Esophagus muscularis mucosa (tissue), 4 donors: ENCODE results near the gene MINAR1. TPM values are rescaled to one million over a fixed set of nuclear protein-coding genes. Genes with fewer than 3 reads are reported as not detected.

Source experiments
- DNase-seq: peaks from one replicate; pipeline ENCODE4 v3.0.0-alpha.2; 2017; ENCODE audit errors: extremely low spot score
- H3K27ac ChIP-seq, 4 donors: fragments of 200-600 bp; sonication (generic); replicated peaks in 1 of 4; 1 replicate in 3 of 4; 2 replicates in 1 of 4; pipeline ENCODE4 v1.5.1; 2016 to 2019; ENCODE audit warnings: mild to moderate bottlenecking in 1 of 4
- H3K27me3 ChIP-seq, 4 donors: fragments of 200-600 bp; sonication (generic); one replicate each; pipeline versions ENCODE4 v1.5.1 to v1.6.0; 2016 to 2019
- H3K36me3 ChIP-seq, 4 donors: fragments of 200-600 bp; sonication (generic); one replicate each; pipeline ENCODE4 v1.5.1; 2016 to 2019
- H3K4me1 ChIP-seq, 4 donors: fragments of 200-600 bp; sonication (generic); one replicate each; pipeline ENCODE4 v1.5.1; 2016 to 2019
- H3K4me3 ChIP-seq, 4 donors: fragments of 200-600 bp; sonication (generic); 1 replicate in 2 of 4; 2 replicates in 2 of 4; pipeline ENCODE4 v1.5.1; 2016 to 2019; ENCODE audit warnings: mild to moderate bottlenecking in 4 of 4, moderate library complexity in 1 of 4
- H3K9me3 ChIP-seq, 4 donors: fragments of 200-600 bp; sonication (generic); 1 replicate in 3 of 4; 2 replicates in 1 of 4; pipeline ENCODE4 v1.5.1; 2016 to 2019
- CTCF ChIP-seq, 3 experiments: fragments of 200-600 bp in 2 of 3; fragments of 450-650 bp in 1 of 3; sonication (generic) in 2 of 3; IDR thresholded peaks; one replicate each; pipeline ENCODE4 v1.5.1; 2017 to 2019; ENCODE audit warnings: antibody characterized with exemption in 3 of 3, mild to moderate bottlenecking in 2 of 3, moderate library complexity in 1 of 3
- EP300 ChIP-seq: sonication (generic); formaldehyde crosslinking; IDR thresholded peaks from one replicate; pipeline ENCODE4 v1.6.1; 2017; ENCODE audit warnings: antibody characterized with exemption
- POLR2A ChIP-seq: fragments of 450-650 bp; IDR thresholded peaks from one replicate; pipeline ENCODE4 v1.6.1; 2017; ENCODE audit warnings: antibody characterized with exemption, moderate library complexity, mild to moderate bottlenecking, low read depth
- POLR2AphosphoS5 ChIP-seq, 2 donors: sonication (generic); formaldehyde crosslinking; IDR thresholded peaks; one replicate each; pipeline ENCODE4 v1.6.1; 2017; ENCODE audit warnings: antibody characterized with exemption in 2 of 2
- WGBS: methylation state at CpG from one replicate; pipeline ENCODE4 v1.1.5; 2018; 5-methylcytosine and 5-hydroxymethylcytosine counted together
- intact Hi-C: fragments of 100-400 bp; cut with DNase I; formaldehyde crosslinking; loops from one replicate; pipeline ENCODE4 v1.15.1; 2023
- total RNA-seq, 4 donors: library from RNA; depleted of rRNA; stranded (reverse); fragments of >200 nt; gene quantifications; one replicate each; pipeline versions ENCODE4 v1.1.0 to v1.2.1, GENCODE V29; 2016

Gene MINAR1
- total RNA-seq, 4 donors from 2014 or later: 0.13 to 0.75 (median 0.46) TPM

DNA sequence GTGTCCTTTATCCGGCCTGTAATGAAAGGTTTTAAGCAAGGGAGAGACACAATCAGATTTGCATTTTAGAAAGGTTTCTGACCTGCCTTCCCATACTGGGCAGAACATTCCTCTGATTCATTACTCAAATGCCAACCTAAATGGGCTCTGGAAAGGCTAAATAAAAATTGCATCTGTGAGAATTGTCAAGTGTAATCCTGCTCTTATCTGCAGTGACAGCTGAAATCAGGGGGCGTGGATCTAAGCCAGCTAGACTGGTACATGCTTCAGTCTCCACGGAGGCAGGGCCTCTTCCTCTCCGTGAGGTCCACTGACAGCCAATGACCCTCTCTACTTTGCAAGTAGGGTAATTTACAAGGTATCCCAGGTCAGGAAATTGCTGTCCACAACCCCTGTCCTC, 32.5 kb upstream of the MINAR1 start:
- 80% methylated on average over 4 of the region's 4 CpGs for whole genome bisulfite sequencing
- DNase-seq: no peak
- Histone ChIP-seq H3K27me3 (no peaks in the 10 kb centered on the region), H3K4me3 (no peak overlapping the region), H3K27ac (no peak overlapping the region), H3K4me1 (peaks cover 0 to 7% (median 3%) of the 10 kb centered on the region in 4 donors), H3K9me3 (no peaks in the 10 kb centered on the region), H3K36me3 (no peaks in the 10 kb centered on the region)
- intact Hi-C loops: no loop called here
- TF ChIP-seq POLR2A (no peak), CTCF (IDR thresholded peaks at IDR 0.05) (no peak), EP300 (no peak), POLR2AphosphoS5 (IDR thresholded peaks at IDR 0.05) (no peak)

DNA sequence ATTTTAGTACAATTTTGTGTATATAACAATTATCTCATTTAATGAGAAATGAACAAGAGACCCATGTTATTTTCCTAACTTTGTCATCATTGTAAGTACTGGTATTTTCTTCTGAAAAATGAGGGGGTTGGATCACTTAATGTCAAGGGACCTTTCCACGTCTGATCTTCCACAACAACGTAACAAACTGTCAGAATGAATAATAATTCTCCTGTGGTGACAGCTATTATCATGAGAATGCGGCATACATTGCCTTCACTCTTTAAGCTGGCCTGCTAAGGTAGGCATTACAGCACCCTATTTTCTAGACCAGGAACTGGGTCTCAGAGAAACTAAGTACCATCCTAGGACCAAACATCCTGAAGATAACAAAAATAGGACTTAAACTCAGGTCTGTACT, 31.5 kb upstream of the MINAR1 start:
- Histone ChIP-seq H3K27me3 (no peaks in the 10 kb centered on the region), H3K9me3 (no peaks in the 10 kb centered on the region), H3K4me3 (no peak overlapping the region), H3K4me1 (no peaks in the 10 kb centered on the region), H3K36me3 (no peaks in the 10 kb centered on the region), H3K27ac (no peak overlapping the region)
- 75% methylated on average over 3 of the region's 3 CpGs for WGBS
- no peak for TF ChIP-seq EP300
- no peak for TF ChIP-seq CTCF (IDR thresholded peaks at IDR 0.05)
- TF ChIP-seq POLR2A: no peak
- TF ChIP-seq POLR2AphosphoS5 (IDR thresholded peaks at IDR 0.05): no peak
- intact Hi-C loops: no loop called here
- DNase-seq: no peak

DNA sequence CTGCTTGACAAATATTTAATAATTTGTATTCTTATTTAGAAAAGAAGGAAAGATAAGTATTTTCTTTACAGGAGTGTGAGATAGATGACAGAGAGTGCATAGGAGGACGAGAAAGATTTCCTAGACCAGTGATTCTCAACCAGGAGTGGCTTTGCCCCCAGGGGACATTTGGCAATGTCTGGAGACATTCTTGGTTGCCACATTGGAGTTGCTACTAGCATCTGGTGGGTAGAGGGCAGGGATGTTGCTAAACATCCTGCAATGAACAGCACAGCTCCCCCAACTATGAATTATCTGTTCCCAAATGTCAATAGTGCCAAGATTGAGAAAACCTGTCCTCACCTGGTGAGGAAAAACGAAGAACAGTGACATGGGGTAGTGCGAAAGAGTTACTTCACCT, 30.8 kb upstream of the MINAR1 start:
- WGBS: 55% methylated on average over 3 of the region's 3 CpGs
- intact Hi-C loops: no loop called here
- Histone ChIP-seq H3K27ac (no peak overlapping the region), H3K27me3 (no peaks in the 10 kb centered on the region), H3K9me3 (no peaks in the 10 kb centered on the region), H3K4me1 (no peaks in the 10 kb centered on the region), H3K4me3 (no peak overlapping the region), H3K36me3 (no peaks in the 10 kb centered on the region)
- TF ChIP-seq EP300: no peak
- TF ChIP-seq CTCF (IDR thresholded peaks at IDR 0.05): no peak
- no peak for TF ChIP-seq POLR2AphosphoS5 (IDR thresholded peaks at IDR 0.05)
- no peak for TF ChIP-seq POLR2A
- DNase-seq: no peak

DNA sequence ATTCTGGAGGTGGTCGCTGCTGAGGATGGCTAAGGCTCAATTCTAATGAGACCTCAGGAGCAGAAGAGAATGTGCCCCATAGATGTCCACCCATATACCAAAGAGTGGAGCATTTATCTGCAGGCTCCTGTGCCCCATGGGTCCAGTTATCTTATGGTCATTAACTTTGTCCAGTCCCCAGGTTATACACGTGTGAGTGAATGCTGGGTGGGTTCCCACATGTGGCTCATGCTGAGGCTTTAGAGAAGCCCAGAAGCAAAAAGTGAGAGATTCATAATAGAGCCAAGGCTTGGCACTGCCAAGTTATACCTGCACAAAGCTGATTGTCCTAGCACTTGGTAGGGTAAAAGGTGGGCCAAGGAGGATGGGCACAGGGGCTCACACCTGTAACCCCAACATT, 30.0 kb upstream of the MINAR1 start:
- no peaks in the 10 kb centered on the region for H3K4me1 ChIP-seq
- 92% methylated on average over 2 of the region's 2 CpGs for WGBS
- peak; percentile 60 for DNase-seq
- no peak overlapping the region for H3K27ac ChIP-seq
- intact Hi-C loops: no loop called here
- no peaks in the 10 kb centered on the region for H3K9me3 ChIP-seq
- no peaks in the 10 kb centered on the region for H3K27me3 ChIP-seq
- TF ChIP-seq POLR2A (no peak), CTCF (IDR thresholded peaks at IDR 0.05) (no peak), EP300 (no peak), POLR2AphosphoS5 (IDR thresholded peaks at IDR 0.05) (no peak)
- no peaks in the 10 kb centered on the region for H3K36me3 ChIP-seq
- H3K4me3 ChIP-seq: no peak overlapping the region

DNA sequence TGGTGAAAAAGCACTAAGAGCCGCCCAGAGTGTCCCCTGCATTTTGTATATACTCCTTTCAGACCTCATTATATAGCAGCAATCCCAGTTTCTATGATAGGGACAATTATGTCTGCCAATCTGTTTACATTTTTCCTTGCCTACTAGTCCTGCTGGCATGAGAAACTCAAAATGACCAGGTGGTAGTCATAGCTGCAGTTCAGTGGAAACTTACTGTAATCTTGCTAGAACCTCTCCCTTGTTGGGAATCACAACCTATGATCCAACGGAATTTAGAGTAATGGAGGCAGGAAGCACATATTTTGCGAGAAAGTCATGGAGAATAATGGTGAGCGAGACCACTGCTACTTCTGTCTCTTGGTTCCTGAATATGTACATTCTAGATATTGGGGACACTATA, 28.6 kb upstream of the MINAR1 start:
- Histone ChIP-seq H3K27me3 (no peaks in the 10 kb centered on the region), H3K4me1 (no peaks in the 10 kb centered on the region), H3K27ac (no peak overlapping the region), H3K36me3 (no peaks in the 10 kb centered on the region), H3K4me3 (no peak overlapping the region), H3K9me3 (no peaks in the 10 kb centered on the region)
- DNase-seq: peak; percentile 45
- TF ChIP-seq POLR2AphosphoS5 (IDR thresholded peaks at IDR 0.05) (no peak), CTCF (IDR thresholded peaks at IDR 0.05) (no peak)
- WGBS: 98% methylated on average over 4 of the region's 4 CpGs
- intact Hi-C loops: no loop called here
